Measurements from ENCODE around the gene CHCT1.

The CHCT1 gene

DNA sequence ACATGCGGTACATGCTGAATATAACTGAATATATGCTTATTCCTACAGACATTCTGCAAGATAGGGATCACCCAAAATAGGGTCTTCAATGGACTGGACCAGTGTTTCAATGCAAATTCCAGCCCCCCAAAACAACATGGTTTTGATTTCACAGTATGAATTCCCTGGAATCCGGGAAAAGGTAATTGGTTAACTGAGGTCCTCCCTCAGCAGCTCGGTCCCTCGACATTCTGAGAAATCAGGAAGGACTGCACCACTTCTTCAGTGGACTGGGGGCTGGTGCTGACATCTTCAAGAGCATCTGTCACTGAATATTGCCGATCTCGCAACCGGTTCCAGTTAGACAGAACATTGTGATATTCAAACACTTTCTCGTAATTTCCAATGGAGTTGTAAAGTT, 25.1 kb downstream of the CHCT1 start:
- Histone ChIP-seq H3K9ac (ENCODE audit: low read length) (no peak overlapping the region), H3K4me3 (ENCODE audit: low read length) (no peak overlapping the region), H3K36me3 (ENCODE audit: control insufficient read depth, insufficient read depth, low read length, severe bottlenecking) (peaks cover 61% of the 10 kb centered on the region), H3K9me3 (ENCODE audit: control insufficient read depth, low read length) (no peaks in the 10 kb centered on the region), H3K27me3 (replicated peaks; ENCODE audit: control insufficient read depth, insufficient read depth, low read length) (no peaks in the 10 kb centered on the region), H3K4me1 (ENCODE audit: control insufficient read depth, insufficient read depth, low read length) (peaks cover 12% of the 10 kb centered on the region)
- DNase-seq (ENCODE audit: low read depth): no peak

DNA sequence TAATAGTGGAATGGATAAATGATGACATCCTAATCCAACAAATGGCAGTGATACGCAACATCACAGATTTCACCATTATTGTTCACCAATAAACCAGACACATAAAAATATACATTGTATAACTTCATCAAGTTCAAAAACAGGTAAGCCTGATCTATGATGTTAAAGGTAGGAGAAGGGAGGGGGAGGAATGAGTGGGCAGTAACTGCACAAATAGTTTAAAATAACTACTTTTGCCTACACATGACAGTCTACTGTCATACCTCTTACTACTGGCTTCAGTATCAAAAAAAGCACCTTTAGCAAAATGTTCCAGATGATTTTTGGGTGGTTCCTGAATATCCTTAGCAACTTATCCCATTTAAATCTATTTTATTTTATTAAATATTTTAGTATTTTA, 28.8 kb downstream of the CHCT1 start:
- H3K27me3 ChIP-seq (replicated peaks; ENCODE audit: control insufficient read depth, insufficient read depth, low read length): no peaks in the 10 kb centered on the region
- H3K9ac ChIP-seq (ENCODE audit: low read length): no peak overlapping the region
- H3K36me3 ChIP-seq (ENCODE audit: control insufficient read depth, insufficient read depth, low read length, severe bottlenecking): peaks cover 88% of the 10 kb centered on the region
- H3K9me3 ChIP-seq (ENCODE audit: control insufficient read depth, low read length): no peaks in the 10 kb centered on the region
- DNase-seq (ENCODE audit: low read depth): no peak
- peaks cover 3% of the 10 kb centered on the region for H3K4me1 ChIP-seq (ENCODE audit: control insufficient read depth, insufficient read depth, low read length)
- H3K4me3 ChIP-seq (ENCODE audit: low read length): no peak overlapping the region

DNA sequence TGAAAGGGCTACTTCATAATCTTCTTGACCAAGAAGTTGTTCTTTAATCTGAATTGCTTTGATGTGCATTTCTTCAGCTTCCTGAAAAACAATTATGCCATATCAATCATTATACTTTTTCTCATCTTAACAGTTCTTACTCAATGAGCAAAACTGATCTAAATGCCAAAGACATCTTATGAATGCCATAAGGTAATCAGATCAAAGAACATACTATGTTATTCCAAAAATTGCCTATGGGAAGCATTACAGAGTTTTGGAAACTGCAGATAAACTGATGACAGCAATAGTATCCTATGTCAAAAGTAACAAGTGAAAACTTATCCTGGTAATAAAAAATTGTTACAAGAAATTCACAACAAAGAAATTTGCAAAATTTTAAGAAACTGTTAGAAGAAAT, 29.7 kb downstream of the CHCT1 start:
- DNase-seq (ENCODE audit: low read depth): no peak
- Histone ChIP-seq H3K4me3 (ENCODE audit: low read length) (no peak overlapping the region), H3K4me1 (ENCODE audit: control insufficient read depth, insufficient read depth, low read length) (peaks cover 3% of the 10 kb centered on the region), H3K9me3 (ENCODE audit: control insufficient read depth, low read length) (no peaks in the 10 kb centered on the region), H3K36me3 (ENCODE audit: control insufficient read depth, insufficient read depth, low read length, severe bottlenecking) (peaks cover 87% of the 10 kb centered on the region), H3K9ac (ENCODE audit: low read length) (no peak overlapping the region), H3K27me3 (replicated peaks; ENCODE audit: control insufficient read depth, insufficient read depth, low read length) (no peaks in the 10 kb centered on the region)

DNA sequence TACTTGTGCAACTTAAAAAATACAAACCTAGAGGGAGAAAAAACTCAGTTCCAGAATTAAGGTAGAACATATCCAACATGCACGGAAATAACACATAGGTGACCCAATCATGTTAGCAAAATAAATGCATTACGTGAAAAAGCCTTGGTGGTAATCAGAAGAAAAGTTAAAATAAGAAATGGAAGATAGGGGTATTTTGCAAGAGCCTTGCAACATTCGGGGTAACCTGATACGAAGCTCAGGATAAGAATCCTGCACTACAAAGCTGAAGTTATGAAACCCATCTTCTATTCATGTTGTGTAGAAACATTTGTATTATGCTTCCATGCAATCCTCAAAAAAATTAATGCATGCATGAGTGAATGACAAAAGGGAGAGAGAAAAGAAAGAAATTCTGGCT, 33.1 kb downstream of the CHCT1 start:
- Histone ChIP-seq H3K9me3 (ENCODE audit: control insufficient read depth, low read length) (no peaks in the 10 kb centered on the region), H3K4me1 (ENCODE audit: control insufficient read depth, insufficient read depth, low read length) (peaks cover 3% of the 10 kb centered on the region), H3K27me3 (replicated peaks; ENCODE audit: control insufficient read depth, insufficient read depth, low read length) (no peaks in the 10 kb centered on the region), H3K4me3 (ENCODE audit: low read length) (no peak overlapping the region), H3K9ac (ENCODE audit: low read length) (no peak overlapping the region), H3K36me3 (ENCODE audit: control insufficient read depth, insufficient read depth, low read length, severe bottlenecking) (peaks cover 85% of the 10 kb centered on the region)
- DNase-seq (ENCODE audit: low read depth): peak; percentile 90

DNA sequence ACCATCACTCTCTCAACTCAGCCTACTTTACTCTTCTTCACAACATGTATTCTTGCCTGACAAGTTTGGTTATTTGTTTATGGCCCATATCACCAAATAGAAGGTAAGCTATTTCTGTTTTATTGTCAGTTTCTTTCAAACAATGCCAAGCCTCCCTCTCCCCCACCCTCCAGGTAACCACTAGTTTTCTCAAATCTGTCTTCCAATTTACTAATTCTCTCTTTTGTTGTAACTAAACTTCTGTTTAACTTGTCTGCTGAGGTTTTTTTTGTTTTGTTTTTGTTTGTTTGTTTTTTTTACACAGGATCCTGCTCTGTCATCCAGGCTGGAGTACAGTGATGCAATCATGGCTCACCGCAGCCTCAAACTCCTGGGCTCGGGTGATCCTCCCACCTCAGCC, 34.9 kb downstream of the CHCT1 start:
- Histone ChIP-seq H3K27me3 (replicated peaks; ENCODE audit: control insufficient read depth, insufficient read depth, low read length) (no peaks in the 10 kb centered on the region), H3K9me3 (ENCODE audit: control insufficient read depth, low read length) (no peaks in the 10 kb centered on the region), H3K4me1 (ENCODE audit: control insufficient read depth, insufficient read depth, low read length) (peaks cover 9% of the 10 kb centered on the region), H3K36me3 (ENCODE audit: control insufficient read depth, insufficient read depth, low read length, severe bottlenecking) (peaks cover 88% of the 10 kb centered on the region), H3K4me3 (ENCODE audit: low read length) (no peak overlapping the region), H3K9ac (ENCODE audit: low read length) (no peak overlapping the region)
- no peak for DNase-seq (ENCODE audit: low read depth)

DNA sequence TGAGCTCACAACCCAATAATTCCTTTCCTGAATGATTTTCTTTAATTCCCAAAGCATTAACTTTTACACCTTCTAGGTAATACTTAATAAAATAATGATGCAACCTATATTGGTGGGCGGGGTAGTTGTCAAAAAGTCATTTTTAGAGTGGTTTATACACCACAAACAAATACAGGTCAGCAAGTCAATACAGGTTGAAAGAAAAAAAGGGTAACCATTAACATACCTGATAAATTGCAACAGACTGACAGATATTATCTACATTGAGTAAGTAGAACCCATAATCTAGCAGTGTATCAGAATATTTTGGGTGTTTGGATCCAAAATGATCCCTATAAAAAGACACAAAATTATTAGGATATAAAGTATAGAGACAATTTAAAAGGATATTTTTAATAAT, 39.3 kb downstream of the CHCT1 start:
- peaks cover 22% of the 10 kb centered on the region for H3K4me1 ChIP-seq (ENCODE audit: control insufficient read depth, insufficient read depth, low read length)
- no peaks in the 10 kb centered on the region for H3K9me3 ChIP-seq (ENCODE audit: control insufficient read depth, low read length)
- no peak overlapping the region for H3K4me3 ChIP-seq (ENCODE audit: low read length)
- H3K27me3 ChIP-seq (replicated peaks; ENCODE audit: control insufficient read depth, insufficient read depth, low read length): no peaks in the 10 kb centered on the region
- no peak overlapping the region for H3K9ac ChIP-seq (ENCODE audit: low read length)
- DNase-seq (ENCODE audit: low read depth): no peak
- peaks cover 82% of the 10 kb centered on the region for H3K36me3 ChIP-seq (ENCODE audit: control insufficient read depth, insufficient read depth, low read length, severe bottlenecking)

DNA sequence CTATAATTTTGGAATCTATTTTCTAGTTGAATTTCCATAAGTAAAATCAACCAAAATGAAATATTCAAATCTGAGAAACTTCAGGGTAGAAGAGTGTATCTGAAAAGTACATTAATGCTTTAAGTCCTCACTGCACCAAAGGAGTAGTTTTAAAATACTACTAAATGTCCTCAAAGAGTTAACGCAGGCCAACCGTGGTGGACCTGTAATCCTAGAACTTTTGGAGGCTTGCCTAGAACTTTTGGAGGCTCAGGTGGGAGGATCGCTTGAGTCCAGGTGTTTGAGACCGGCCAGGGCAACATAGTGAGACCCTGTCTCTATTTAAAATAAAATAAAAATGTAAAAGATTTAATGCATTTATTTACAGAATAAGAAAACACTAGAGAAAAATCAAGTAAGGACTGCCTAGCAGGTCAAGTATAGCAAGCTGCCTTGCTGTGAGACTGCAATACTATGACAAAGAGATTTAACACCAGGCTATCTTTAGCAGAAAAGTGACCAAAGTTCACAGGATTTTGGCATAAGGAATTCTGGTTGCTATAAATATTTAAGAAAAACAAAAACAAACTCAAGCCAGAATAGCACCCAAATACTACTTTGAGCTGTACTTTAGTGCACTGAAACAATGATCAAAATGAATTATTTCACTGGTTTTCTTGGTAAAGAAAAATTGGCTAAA, 41.0 kb downstream of the CHCT1 start:
- no peaks in the 10 kb centered on the region for H3K27me3 ChIP-seq (replicated peaks; ENCODE audit: control insufficient read depth, insufficient read depth, low read length)
- H3K4me3 ChIP-seq (ENCODE audit: low read length): peak overlapping the region; percentile 35
- H3K9me3 ChIP-seq (ENCODE audit: control insufficient read depth, low read length): no peaks in the 10 kb centered on the region
- H3K9ac ChIP-seq (ENCODE audit: low read length): peak overlapping the region; percentile 59
- DNase-seq (ENCODE audit: low read depth): no peak
- peaks cover 31% of the 10 kb centered on the region for H3K4me1 ChIP-seq (ENCODE audit: control insufficient read depth, insufficient read depth, low read length)
- H3K36me3 ChIP-seq (ENCODE audit: control insufficient read depth, insufficient read depth, low read length, severe bottlenecking): peaks cover 69% of the 10 kb centered on the region

DNA sequence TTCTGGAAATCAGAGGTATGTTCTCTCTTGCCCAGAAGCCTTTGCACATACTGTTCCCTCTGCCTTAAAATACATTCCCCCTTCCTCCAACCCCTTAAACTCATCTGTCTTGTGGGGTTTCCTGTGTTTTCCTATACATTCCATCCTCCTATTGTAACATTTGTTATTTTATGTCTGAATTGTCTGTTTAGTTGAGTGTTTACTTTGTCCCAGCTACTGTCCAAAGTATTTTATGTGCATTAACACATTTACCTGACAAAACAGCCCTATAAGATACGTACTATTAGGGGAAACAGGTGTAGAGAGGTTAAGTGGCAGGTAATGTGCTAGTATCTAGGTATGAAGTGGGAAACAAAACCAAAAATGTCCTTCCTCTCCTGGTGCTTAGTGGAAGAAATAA, 42.1 kb downstream of the CHCT1 start:
- DNase-seq (ENCODE audit: low read depth): no peak
- Histone ChIP-seq H3K9ac (ENCODE audit: low read length) (no peak overlapping the region), H3K4me3 (ENCODE audit: low read length) (no peak overlapping the region), H3K4me1 (ENCODE audit: control insufficient read depth, insufficient read depth, low read length) (peaks cover 38% of the 10 kb centered on the region), H3K9me3 (ENCODE audit: control insufficient read depth, low read length) (no peaks in the 10 kb centered on the region), H3K27me3 (replicated peaks; ENCODE audit: control insufficient read depth, insufficient read depth, low read length) (no peaks in the 10 kb centered on the region), H3K36me3 (ENCODE audit: control insufficient read depth, insufficient read depth, low read length, severe bottlenecking) (peaks cover 72% of the 10 kb centered on the region)

DNA sequence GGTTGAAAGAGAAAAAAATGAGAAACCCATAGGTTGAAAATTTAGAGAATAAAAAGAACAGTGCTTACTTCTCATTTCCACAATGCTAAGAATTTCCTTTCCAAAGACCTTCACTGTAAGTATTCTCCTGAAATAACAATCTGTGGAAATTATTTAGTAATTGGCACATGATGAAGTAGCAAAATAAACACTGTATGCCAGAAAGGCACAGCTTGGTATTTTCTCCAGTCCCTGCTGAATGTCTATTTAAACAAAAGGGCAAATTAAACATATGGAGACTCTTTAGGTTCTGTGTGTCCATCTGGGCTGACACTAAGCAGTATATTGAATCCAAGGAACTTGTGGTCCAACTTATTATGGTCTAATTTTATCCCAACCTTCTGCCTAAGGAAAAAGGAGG, 46.1 kb downstream of the CHCT1 start:
- Histone ChIP-seq H3K4me1 (ENCODE audit: control insufficient read depth, insufficient read depth, low read length) (peaks cover 37% of the 10 kb centered on the region), H3K9ac (ENCODE audit: low read length) (no peak overlapping the region), H3K27me3 (replicated peaks; ENCODE audit: control insufficient read depth, insufficient read depth, low read length) (no peaks in the 10 kb centered on the region), H3K9me3 (ENCODE audit: control insufficient read depth, low read length) (no peaks in the 10 kb centered on the region), H3K4me3 (ENCODE audit: low read length) (no peak overlapping the region), H3K36me3 (ENCODE audit: control insufficient read depth, insufficient read depth, low read length, severe bottlenecking) (peaks cover 55% of the 10 kb centered on the region)
- DNase-seq (ENCODE audit: low read depth): peak; percentile 70

DNA sequence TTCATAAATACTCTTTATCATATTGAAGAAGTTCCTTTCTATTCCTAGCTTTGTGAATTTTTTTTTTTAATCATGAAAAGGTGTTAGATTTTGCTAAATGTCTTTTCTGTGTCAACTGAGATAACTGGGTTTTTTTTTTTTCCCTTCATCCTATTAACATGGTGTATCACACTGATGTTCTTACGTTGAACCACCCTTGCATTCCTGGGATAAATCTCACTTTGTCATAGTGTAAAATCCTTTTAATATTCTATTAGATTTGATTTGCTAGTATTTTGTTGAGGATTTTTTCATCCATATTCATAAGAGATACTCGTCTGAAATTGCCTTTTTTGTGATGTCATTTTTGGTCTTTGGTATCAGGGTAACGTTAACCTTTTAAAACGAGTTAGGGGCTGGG, 49.2 kb downstream of the CHCT1 start:
- DNase-seq (ENCODE audit: low read depth): no peak
- H3K4me3 ChIP-seq (ENCODE audit: low read length): no peak overlapping the region
- H3K36me3 ChIP-seq (ENCODE audit: control insufficient read depth, insufficient read depth, low read length, severe bottlenecking): peaks cover 29% of the 10 kb centered on the region
- H3K4me1 ChIP-seq (ENCODE audit: control insufficient read depth, insufficient read depth, low read length): peaks cover 27% of the 10 kb centered on the region
- H3K27me3 ChIP-seq (replicated peaks; ENCODE audit: control insufficient read depth, insufficient read depth, low read length): no peaks in the 10 kb centered on the region
- H3K9me3 ChIP-seq (ENCODE audit: control insufficient read depth, low read length): no peaks in the 10 kb centered on the region
- H3K9ac ChIP-seq (ENCODE audit: low read length): no peak overlapping the region

DNA sequence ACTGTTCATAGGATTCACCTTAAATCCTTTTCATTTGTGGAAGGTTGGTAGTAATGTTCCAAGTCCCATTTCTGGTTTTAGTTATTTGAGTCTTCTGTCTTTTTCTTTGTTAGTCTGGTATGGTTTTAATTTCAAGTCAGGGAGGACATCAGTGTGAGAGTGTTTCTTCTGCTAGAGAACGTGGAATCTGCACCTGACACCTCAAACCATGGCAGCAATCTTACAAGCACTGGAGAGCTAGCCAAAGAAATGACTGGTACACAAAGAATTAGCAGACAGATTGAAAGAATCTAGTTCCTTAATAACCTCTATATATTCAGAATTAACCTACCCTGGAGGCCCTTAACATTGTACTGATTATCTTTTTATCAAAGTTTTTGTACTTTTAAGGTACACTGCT, 50.2 kb downstream of the CHCT1 start:
- H3K9me3 ChIP-seq (ENCODE audit: control insufficient read depth, low read length): no peaks in the 10 kb centered on the region
- no peak for DNase-seq (ENCODE audit: low read depth)
- H3K4me3 ChIP-seq (ENCODE audit: low read length): no peak overlapping the region
- H3K9ac ChIP-seq (ENCODE audit: low read length): no peak overlapping the region
- peaks cover 33% of the 10 kb centered on the region for H3K36me3 ChIP-seq (ENCODE audit: control insufficient read depth, insufficient read depth, low read length, severe bottlenecking)
- no peaks in the 10 kb centered on the region for H3K27me3 ChIP-seq (replicated peaks; ENCODE audit: control insufficient read depth, insufficient read depth, low read length)
- peaks cover 26% of the 10 kb centered on the region for H3K4me1 ChIP-seq (ENCODE audit: control insufficient read depth, insufficient read depth, low read length)

DNA sequence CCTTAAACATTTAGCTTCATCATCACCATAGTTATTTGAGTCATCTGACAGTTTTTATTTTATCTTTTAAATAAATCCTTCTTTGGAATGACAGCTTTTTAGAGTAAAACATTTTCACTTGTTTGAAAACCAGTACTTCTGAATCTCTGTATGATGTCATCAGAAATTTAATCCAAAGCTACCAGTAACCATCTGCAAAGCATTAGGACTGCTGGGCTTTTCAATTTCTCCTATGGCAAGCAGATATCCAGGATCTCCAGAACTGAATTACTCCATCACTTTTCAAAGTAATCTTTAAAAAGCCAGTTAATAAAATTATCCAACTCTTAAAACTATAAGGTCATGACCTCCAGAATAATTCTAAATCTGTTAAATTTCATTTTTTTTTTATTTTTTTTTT, 51.5 kb downstream of the CHCT1 start:
- H3K4me1 ChIP-seq (ENCODE audit: control insufficient read depth, insufficient read depth, low read length): peaks cover 15% of the 10 kb centered on the region
- H3K9me3 ChIP-seq (ENCODE audit: control insufficient read depth, low read length): no peaks in the 10 kb centered on the region

More for the DNA sequence above, 51.5 kb downstream of the CHCT1 start:
- DNase-seq (ENCODE audit: low read depth): peak; percentile 78
- Histone ChIP-seq H3K4me3 (ENCODE audit: low read length) (no peak overlapping the region), H3K36me3 (ENCODE audit: control insufficient read depth, insufficient read depth, low read length, severe bottlenecking) (peaks cover 35% of the 10 kb centered on the region), H3K27me3 (replicated peaks; ENCODE audit: control insufficient read depth, insufficient read depth, low read length) (no peaks in the 10 kb centered on the region), H3K9ac (ENCODE audit: low read length) (no peak overlapping the region)

All from adipocyte (in vitro differentiated cells).